Osteoblast (primary cell): ENCODE measurements around the gene SYNPO. TPM values are rescaled to one million over a fixed set of nuclear protein-coding genes. Genes with fewer than 3 reads are reported as not detected.

Experiments
- DNase-seq: peaks from one replicate; pipeline ENCODE4 v3.0.0; 2011; ENCODE audit warnings: low spot score, mixed read lengths; ENCODE audit not compliant: insufficient read length; ENCODE audit errors: missing footprints
- H2AFZ ChIP-seq: 2 replicates; pipeline ENCODE4 v1.6.0; 2011; ENCODE audit warnings: mild to moderate bottlenecking, low read length
- H3K27ac ChIP-seq: 2 replicates; pipeline ENCODE4 v1.5.1; 2011; ENCODE audit warnings: mild to moderate bottlenecking, low read depth, low read length, moderate library complexity
- H3K27me3 ChIP-seq: 2 replicates; pipeline ENCODE4 v1.6.0; 2012; ENCODE audit warnings: mild to moderate bottlenecking, control low read depth, inconsistent platforms, low read length, moderate library complexity; ENCODE audit not compliant: insufficient read depth
- H3K36me3 ChIP-seq: 2 replicates; pipeline ENCODE4 v1.5.1; 2011; ENCODE audit warnings: mild to moderate bottlenecking, low read length, control low read depth, moderate library complexity; ENCODE audit not compliant: insufficient read depth
- H3K4me1 ChIP-seq: 2 replicates; pipeline ENCODE4 v1.5.1; 2011; ENCODE audit warnings: mild to moderate bottlenecking, low read length, control low read depth, moderate library complexity; ENCODE audit not compliant: insufficient read depth
- H3K4me2 ChIP-seq: 2 replicates; pipeline ENCODE4 v1.6.0; 2011; ENCODE audit warnings: mild to moderate bottlenecking, low read length; ENCODE audit not compliant: insufficient read depth
- H3K4me3 ChIP-seq: fragments of 200-600 bp; sonication (generic); 3 replicates; pipeline ENCODE4 v1.5.1; 2012; ENCODE audit warnings: mild to moderate bottlenecking, low read length, inconsistent platforms; ENCODE audit not compliant: insufficient read depth
- H3K79me2 ChIP-seq: 2 replicates; pipeline ENCODE4 v1.6.0; 2012; ENCODE audit warnings: mild to moderate bottlenecking, low read length, control low read depth, inconsistent platforms; ENCODE audit not compliant: insufficient read depth
- H3K9me3 ChIP-seq: 2 replicates; pipeline ENCODE4 v1.5.1; 2011; ENCODE audit warnings: low read depth, low read length, control low read depth
- H4K20me1 ChIP-seq: 2 replicates; pipeline ENCODE4 v1.6.0; 2012; ENCODE audit warnings: mild to moderate bottlenecking, low read length, control low read depth; ENCODE audit not compliant: insufficient read depth
- CTCF ChIP-seq: IDR thresholded peaks from 2 replicates; pipeline ENCODE4 v1.5.1; 2011; ENCODE audit warnings: mild to moderate bottlenecking, low read depth, low read length, moderate library complexity; ENCODE audit errors: extremely low read depth
- total RNA-seq: library from RNA; depleted of rRNA; stranded (reverse); fragments of >200 nt; gene quantifications from 2 replicates; pipeline ENCODE4 v1.2.3, GENCODE V29; 2012

SYNPO gene
- total RNA-seq, 1 donor, result 4.0 TPM

- Histone ChIP-seq H4K20me1 (no peaks in the 10 kb centered on the region), H3K79me2 (no peaks in the 10 kb centered on the region), H3K9me3 (no peaks in the 10 kb centered on the region), H3K4me1 (no peaks in the 10 kb centered on the region), H3K27me3 (peaks cover 13% of the 10 kb centered on the region), H3K27ac (no peak overlapping the region), H3K36me3 (no peaks in the 10 kb centered on the region), H3K4me3 (no peak overlapping the region), H2AFZ (no peak overlapping the region), H3K4me2 (no peak overlapping the region)
- DNase-seq, result peak; percentile 60
- no peak for TF ChIP-seq CTCF
Observed at GRCh38 chr5:150661821-150662596, 21.5 kb downstream of the SYNPO start.

- no peak for TF ChIP-seq CTCF
- Histone ChIP-seq H2AFZ (no peak overlapping the region), H3K79me2 (no peaks in the 10 kb centered on the region), H3K27me3 (peaks cover 13% of the 10 kb centered on the region), H3K4me1 (no peaks in the 10 kb centered on the region), H3K27ac (no peak overlapping the region), H3K4me3 (no peak overlapping the region), H3K9me3 (no peaks in the 10 kb centered on the region), H4K20me1 (no peaks in the 10 kb centered on the region), H3K4me2 (no peak overlapping the region), H3K36me3 (no peaks in the 10 kb centered on the region)
- DNase-seq, result peak; percentile 67
Observed at GRCh38 chr5:150662731-150663516, 22.5 kb downstream of the SYNPO start.

- H3K27ac ChIP-seq, result no peak overlapping the region
- no peaks in the 10 kb centered on the region for H3K79me2 ChIP-seq
- H3K9me3 ChIP-seq, result no peaks in the 10 kb centered on the region
- H3K36me3 ChIP-seq, result no peaks in the 10 kb centered on the region
- no peak overlapping the region for H2AFZ ChIP-seq
- no peak overlapping the region for H3K4me2 ChIP-seq
- no peaks in the 10 kb centered on the region for H4K20me1 ChIP-seq
- H3K4me1 ChIP-seq, result no peaks in the 10 kb centered on the region
- peaks cover 13% of the 10 kb centered on the region for H3K27me3 ChIP-seq
- peak; percentile 69 for DNase-seq
- TF ChIP-seq CTCF, result no peak
- H3K4me3 ChIP-seq, result no peak overlapping the region
Observed at GRCh38 chr5:150663936-150664335, 23.5 kb downstream of the SYNPO start.

- H3K4me3 ChIP-seq, result no peak overlapping the region
- H3K79me2 ChIP-seq, result no peaks in the 10 kb centered on the region
- H3K4me2 ChIP-seq, result no peak overlapping the region
- H3K9me3 ChIP-seq, result no peaks in the 10 kb centered on the region
- H3K4me1 ChIP-seq, result no peaks in the 10 kb centered on the region
- DNase-seq, result peak; percentile 90
- H2AFZ ChIP-seq, result peak overlapping the region; percentile 35
- no peak for TF ChIP-seq CTCF
- H3K36me3 ChIP-seq, result no peaks in the 10 kb centered on the region
- peaks cover 13% of the 10 kb centered on the region for H3K27me3 ChIP-seq
- H3K27ac ChIP-seq, result no peak overlapping the region
- no peaks in the 10 kb centered on the region for H4K20me1 ChIP-seq
Observed at GRCh38 chr5:150665044-150665443, 24.6 kb downstream of the SYNPO start.
